Epithelial cell of esophagus (primary cell): ENCODE data around the gene CAMK1D.
A peak's percentile ranks its signal among the peaks of the same experiment; 100 is the strongest.

ENCODE experiments used
- DNase-seq: peaks from one replicate; pipeline ENCODE4 v3.0.0; 2010; ENCODE audit warnings: low read depth
- H3K4me3 ChIP-seq: 2 replicates; pipeline ENCODE4 v1.5.1; 2011; ENCODE audit warnings: mild to moderate bottlenecking, low read length, control low read depth
- TF ChIP-seq, protein P1 (sequence below): IDR thresholded peaks from 2 replicates; pipeline ENCODE4 v1.5.1; 2011; ENCODE audit warnings: low read depth, mild to moderate bottlenecking, low read length, control low read depth, inconsistent platforms; ENCODE audit not compliant: insufficient read depth; ENCODE audit errors: missing control alignments

CAMK1D gene

DNA sequence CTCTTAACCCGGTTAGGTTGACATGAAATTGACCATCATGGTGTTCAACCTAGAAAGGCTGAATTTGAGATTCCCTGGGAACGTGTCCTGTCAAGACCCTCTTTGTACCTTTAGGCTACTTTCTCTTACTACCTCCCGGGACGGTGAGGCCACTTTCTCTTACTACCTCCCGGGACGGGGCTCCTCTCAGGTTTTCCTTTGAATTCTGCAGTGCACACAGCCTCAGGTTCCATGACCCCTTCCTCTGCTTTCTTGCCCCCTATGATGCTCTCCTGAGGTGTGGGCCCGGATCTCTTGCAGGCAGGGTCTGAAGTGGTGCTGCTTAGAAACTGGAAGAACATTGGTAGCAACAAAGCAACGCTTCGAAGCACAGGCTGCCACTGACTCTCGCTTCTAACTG, 155.3 kb downstream of the CAMK1D start:
- no peak for DNase-seq
- H3K4me3 ChIP-seq: no peak overlapping the region
- TF ChIP-seq, protein P1, sequence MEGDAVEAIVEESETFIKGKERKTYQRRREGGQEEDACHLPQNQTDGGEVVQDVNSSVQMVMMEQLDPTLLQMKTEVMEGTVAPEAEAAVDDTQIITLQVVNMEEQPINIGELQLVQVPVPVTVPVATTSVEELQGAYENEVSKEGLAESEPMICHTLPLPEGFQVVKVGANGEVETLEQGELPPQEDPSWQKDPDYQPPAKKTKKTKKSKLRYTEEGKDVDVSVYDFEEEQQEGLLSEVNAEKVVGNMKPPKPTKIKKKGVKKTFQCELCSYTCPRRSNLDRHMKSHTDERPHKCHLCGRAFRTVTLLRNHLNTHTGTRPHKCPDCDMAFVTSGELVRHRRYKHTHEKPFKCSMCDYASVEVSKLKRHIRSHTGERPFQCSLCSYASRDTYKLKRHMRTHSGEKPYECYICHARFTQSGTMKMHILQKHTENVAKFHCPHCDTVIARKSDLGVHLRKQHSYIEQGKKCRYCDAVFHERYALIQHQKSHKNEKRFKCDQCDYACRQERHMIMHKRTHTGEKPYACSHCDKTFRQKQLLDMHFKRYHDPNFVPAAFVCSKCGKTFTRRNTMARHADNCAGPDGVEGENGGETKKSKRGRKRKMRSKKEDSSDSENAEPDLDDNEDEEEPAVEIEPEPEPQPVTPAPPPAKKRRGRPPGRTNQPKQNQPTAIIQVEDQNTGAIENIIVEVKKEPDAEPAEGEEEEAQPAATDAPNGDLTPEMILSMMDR: no peak

DNA sequence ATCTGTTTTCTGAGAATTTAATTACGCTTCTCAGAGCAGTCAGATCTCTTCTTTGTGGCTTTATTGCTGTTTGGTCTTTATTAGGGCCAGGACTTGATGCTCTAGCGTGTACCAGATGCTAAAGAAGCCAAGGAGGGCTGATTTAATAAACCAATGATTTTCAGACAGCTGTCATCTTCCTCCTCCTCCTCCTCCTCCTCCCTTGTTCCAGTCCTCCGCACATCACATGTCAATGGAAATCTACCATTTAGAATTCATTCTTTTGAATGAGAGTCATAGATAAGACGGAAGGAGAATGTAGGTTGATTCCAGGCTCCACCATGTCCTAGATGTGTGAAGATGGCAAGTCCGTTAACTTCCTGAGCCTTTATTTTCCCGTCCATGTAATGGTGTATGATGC, 156.3 kb downstream of the CAMK1D start:
- H3K4me3 ChIP-seq: no peak overlapping the region
- TF ChIP-seq, protein P1: no peak
- DNase-seq: no peak

DNA sequence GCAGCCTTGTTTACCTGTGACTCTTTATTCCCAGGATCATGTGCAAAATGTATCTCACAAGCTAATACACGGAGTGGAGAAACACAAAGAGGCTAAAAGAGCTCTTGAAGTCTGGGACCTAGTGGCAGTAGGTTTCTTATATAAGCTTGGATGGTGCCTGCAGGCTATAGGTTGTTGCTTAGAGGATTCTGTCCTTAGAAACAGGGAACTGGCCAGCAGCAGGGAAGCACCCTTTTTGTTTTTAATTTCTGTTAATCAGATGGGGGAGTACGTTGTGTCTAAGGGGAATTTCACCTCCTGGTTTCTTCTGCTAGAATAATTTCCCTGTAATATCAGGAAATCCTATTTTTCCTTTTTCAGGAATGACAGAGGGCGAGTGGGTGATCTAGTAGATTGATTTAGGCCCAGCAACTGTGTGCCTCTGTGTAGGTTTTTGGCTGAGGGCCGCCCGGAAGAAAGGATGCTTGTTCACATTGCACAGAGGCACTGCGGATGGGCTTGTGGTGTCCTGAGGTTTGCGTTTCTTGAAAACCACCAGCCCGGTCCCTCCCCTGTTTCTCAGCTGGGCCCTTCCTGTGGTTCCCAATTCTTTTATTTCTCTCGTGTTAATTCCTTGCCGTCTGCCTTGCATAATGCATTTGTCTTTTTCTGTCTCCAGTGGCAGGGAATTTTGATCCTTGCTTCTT, 158.0 kb downstream of the CAMK1D start:
- no peak overlapping the region for H3K4me3 ChIP-seq
- no peak for DNase-seq
- TF ChIP-seq, protein P1: no peak

DNA sequence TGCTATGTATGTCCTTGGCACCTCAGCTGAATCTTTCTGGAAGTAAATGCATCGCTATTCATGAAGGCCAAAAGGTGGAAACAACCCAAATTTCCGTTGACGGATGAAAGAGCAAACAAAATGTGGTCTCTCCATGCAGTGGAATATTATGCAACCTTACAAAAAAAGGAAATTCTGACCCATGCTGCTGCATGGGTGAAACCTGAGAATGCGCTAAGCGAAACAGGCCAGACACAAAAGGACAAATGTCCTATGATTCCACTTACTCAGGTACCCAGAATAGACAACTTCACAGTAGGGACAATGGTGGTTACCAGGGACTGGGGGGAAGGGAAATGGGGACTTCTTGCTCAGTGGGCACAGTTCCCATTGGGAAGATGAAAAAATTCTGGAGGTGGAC, 158.8 kb downstream of the CAMK1D start:
- H3K4me3 ChIP-seq: no peak overlapping the region
- TF ChIP-seq, protein P1: no peak
- no peak for DNase-seq

DNA sequence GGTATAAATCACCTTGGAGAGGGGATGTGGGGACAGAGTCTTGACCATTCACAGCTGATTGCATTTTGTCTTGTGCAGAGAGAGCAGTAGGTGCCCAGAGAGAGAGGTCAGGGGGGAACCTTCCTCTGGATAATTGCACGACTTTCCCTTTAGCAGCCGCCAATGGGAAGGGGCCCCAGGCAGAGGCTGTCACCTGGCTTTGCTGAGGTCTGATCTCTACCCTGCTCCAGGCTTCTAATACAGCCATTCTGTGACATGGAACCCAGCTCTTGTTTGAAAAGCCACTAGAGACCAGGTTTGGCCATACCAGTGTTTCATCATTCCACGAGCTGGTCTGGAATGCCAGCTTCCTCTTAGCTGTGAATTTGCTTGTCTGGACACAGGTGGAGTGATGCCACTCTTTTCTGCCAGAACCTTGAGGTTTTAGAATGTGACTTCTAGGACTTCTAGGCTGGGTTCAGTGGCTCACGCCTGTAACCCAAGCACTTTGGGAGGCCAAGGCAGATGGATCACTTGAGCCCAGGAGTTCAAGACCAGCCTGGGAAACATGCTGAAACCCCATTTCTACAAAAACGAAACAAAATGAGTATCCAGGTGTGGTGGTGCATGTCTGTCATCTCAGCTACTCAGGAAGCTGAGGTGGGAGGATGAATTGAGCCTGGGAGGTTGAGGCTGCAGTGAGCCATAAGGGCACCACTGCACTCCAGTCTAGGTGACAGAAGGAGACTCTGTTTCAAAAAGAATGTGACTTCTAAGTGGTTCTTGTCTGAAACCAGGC, 159.9 kb downstream of the CAMK1D start:
- H3K4me3 ChIP-seq: no peak overlapping the region
- TF ChIP-seq, protein P1: no peak
- peak; percentile 7 for DNase-seq

DNA sequence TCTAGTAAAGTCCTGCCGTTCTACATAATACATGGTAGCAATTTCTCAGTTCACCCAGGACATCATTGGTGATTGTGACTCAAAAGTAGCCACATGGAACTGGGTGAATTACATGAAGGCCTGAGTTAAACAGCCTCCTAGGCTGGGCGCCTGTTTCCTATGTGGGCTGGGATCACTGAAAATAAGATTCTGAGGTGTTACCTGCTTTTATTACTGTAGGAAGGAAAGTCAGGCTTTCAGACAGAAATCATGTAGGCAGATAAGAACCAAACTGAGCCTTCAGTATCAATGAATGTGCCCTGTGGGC, 160.4 kb downstream of the CAMK1D start:
- TF ChIP-seq, protein P1: no peak
- no peak for DNase-seq

More for the DNA sequence above, 160.4 kb downstream of the CAMK1D start:
- H3K4me3 ChIP-seq: no peak overlapping the region
